GM12873 (cell line): ENCODE results near the gene CDK13.

Experiments
- TF ChIP-seq, protein P1 (sequence below): IDR thresholded peaks from 2 replicates; pipeline ENCODE4 v1.5.1; 2012; ENCODE audit warnings: low read depth, mild to moderate bottlenecking, moderate library complexity, low read length, control low read depth; ENCODE audit not compliant: insufficient read depth; ENCODE audit errors: missing control alignments

CDK13 gene

DNA sequence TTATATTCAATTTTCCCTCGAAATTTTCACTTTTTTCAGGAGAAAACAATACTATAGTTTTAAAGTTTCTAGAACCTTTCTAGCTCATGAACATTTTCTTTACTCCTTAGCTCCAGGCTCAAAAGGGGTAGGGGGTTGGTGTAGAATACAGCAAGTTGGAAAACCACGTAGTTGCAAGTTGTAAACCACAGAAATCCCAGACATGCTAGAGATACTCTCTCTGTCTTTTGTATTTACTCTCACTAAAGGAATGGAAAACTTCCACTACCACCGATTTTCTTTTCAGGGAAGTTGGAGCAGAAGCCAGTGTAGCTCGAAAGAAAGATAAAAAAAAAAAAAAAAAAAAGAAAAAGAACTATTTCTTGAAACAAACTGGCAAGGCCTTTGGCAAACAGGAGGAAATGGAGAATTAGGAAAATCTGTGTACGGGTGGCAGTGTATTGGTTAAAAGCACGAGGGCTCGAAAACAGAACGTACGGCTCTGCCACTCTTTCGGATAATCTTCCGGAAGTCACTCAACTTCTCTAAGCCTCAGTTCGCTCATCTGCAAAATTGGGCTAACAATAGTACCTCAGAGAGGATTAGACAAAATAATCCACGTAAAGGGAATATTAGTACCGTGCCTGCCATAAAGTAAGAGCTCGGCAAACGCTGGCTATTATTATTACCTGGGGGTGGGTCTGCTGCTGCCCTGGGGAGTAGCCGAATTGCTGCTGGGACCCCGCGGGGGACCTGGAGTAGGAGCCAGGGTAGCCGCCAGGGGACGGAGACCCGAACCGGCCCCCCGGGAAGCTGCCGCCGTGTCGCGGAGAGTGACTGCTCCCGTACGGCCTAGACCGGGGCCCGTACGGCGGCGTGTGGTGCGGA lies 183.7 kb downstream of the CDK13 start:
- TF ChIP-seq, protein P1, sequence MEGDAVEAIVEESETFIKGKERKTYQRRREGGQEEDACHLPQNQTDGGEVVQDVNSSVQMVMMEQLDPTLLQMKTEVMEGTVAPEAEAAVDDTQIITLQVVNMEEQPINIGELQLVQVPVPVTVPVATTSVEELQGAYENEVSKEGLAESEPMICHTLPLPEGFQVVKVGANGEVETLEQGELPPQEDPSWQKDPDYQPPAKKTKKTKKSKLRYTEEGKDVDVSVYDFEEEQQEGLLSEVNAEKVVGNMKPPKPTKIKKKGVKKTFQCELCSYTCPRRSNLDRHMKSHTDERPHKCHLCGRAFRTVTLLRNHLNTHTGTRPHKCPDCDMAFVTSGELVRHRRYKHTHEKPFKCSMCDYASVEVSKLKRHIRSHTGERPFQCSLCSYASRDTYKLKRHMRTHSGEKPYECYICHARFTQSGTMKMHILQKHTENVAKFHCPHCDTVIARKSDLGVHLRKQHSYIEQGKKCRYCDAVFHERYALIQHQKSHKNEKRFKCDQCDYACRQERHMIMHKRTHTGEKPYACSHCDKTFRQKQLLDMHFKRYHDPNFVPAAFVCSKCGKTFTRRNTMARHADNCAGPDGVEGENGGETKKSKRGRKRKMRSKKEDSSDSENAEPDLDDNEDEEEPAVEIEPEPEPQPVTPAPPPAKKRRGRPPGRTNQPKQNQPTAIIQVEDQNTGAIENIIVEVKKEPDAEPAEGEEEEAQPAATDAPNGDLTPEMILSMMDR: no peak

DNA sequence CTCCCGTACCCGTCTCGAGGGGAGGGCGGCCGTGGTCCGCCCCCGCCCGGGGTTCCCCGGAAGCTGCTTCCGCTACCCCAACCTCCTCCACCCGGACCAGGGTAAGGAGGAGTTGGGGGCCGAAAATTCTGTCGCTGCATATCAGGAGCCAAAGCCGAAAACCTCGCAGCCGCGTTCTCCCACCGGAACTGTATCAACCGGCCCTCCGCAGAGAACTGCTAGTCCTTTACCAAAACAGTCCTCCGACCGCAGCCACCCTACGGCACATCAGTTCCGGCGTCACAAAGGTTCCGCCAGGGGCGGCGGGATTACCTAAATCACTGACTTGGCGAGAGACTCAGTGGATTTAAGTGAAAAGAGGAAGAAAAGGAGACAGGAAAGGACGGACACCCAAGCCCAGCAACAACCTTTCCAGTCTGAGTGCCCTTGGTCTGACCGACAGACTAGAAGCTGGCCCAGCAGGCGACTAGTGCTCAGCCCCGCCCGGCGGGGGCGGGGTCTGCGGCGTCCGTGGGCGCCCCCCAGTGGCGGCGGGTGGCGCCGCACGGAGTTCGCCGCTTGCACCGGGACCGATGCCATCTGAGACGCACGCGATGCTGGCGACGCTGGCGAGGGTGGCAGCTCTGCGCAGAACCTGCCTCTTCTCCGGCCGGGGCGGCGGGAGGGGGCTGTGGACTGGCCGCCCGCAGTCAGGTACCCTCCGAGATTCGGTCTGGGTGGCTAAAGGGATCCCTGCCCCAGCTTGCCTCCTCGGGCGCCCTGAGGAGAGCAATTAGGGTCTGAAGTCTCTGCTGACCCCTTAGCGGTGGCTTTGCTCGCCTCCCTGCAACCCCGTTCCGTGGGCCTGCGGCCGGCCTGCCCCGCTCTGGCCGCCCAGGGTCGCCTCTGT lies 184.6 kb downstream of the CDK13 start, which contains the start of the genes MPLKIP and SUGCT:
MPLKIP (minus strand) TSS at position 195 of the 889 bp plus-strand sequence; CDS start at position 140, 55 bp downstream.
SUGCT (plus strand) TSS at position 578 of the 889 bp plus-strand sequence.
- TF ChIP-seq, protein P1: peak; percentile 97

DNA sequence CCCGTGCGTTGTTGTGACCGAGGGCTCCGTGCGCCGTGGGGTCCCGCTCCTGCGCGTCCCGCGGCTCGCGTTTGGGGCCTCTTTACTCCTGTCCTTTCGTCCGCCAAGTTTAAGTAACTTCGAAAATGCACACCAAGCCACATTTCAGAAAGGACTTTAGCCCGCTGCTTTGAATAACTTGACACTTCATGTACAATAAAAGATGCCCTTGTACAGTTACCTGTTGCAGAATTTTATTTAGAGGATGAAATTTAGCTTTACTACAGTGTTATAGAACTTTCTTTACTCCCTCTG lies 185.2 kb downstream of the CDK13 start:
- TF ChIP-seq, protein P1: no peak

DNA sequence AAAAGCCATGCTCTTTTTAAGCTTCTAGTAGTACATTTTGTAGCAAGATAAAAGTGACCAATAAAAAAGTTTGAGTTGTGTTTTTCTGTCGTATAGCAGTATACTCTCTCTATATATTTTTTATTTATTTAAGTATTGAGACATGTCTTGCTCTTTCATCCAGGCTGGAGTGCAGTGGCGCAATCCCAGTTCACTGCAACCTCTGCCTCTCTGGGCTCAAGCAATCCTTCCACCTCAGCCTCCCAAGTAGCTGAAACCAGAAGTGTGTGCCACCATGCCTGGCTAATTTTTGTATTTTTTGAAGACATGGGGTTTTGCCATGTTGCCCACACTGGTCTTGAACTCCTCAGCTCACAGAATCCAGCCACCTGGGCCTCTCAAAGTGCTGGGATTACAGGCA lies 187.5 kb downstream of the CDK13 start:
- TF ChIP-seq, protein P1: no peak

DNA sequence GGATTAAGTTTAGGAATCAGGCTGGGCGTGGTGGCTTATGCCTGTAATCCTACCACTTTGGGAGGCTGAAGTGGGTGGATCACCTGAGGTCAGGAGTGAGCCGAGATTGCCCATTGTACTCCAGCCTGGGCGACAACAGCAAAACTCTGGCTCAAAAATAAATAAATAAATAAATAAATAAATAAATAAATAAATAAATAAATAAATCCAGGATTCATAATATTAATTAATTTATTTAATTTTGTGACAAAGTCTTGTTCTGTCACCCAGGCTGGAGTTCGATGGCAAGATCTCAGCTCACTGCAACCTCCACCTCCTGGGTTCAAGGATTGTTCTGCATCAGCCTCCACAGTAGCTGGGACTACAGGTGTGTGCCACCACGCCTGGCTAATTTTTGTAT lies 188.9 kb downstream of the CDK13 start:
- TF ChIP-seq, protein P1: no peak

DNA sequence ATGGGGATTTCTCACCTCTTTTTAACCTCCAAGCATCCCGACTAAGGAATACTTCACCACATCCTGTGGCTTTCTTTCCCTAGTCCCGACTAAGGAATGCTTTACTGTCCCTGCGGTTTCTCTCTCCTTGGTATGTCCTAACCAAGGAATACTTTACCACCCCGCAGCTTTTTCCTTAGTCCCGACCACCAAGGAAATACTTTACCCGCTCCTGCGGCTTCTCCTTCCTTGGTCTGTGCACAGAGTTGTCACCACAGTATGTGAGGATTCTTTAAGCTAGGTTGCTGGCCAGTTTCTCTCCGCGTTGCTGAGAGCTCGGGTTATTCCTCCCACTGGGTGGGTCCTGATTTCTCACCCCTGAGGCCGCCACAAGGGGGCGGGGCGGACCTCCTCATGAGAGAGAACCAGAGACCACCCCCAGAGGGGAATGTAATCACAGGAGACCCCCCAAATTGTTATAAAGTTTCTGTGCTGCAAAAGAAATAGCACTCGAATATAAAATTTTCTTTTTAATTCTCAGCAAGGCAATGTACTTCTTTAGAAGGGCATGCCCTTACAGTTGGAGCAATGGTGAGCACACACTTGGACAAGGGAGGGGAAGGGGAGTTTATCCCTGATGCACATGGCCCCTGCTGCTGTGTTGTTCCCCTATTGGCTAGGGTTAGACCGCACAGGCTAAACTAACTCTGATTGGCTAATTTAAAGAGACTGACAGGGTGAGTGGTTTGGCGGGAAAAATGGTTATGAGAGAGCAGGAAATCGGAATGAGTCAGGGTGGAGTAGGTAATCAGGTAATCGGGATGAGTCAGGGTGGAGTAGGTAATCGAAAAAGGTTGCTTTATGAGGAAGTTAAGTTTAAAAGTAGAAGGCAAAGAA lies 197.6 kb downstream of the CDK13 start:
- TF ChIP-seq, protein P1: peak; percentile 6
